H1 (cell line): ENCODE data around the gene CITED4. TPM values are rescaled to one million over a fixed set of nuclear protein-coding genes. Genes with fewer than 3 reads are reported as not detected.

ENCODE experiments used
- CTCF ChIA-PET: fragments of 300-600 bp; sonication (Branson Sonifier 250); formaldehyde crosslinking; loops from one replicate; lab custom pipeline; 2021; ENCODE audit not compliant: partially characterized antibody; lab: Charles Lee
- POLR2A ChIA-PET: fragments of 300-600 bp; sonication (Branson Sonifier 250); formaldehyde crosslinking; loops from one replicate; lab custom pipeline; 2021; ENCODE audit warnings: inconsistent platforms; ENCODE audit not compliant: partially characterized antibody; lab: Charles Lee
- DNase-seq, 2 experiments: peaks; one replicate each; pipeline versions ENCODE4 v3.0.0 to v3.0.0-alpha.2; 2010 to 2022; ENCODE audit warnings: low spot score in 2 of 2, low read depth in 1 of 2, mixed read lengths in 1 of 2
- FAIRE-seq: peaks from 2 replicates; lab custom pipeline; 2011; peaks lifted over from hg19 to GRCh38; lab: Jason Lieb, UNC
- H2AFZ ChIP-seq: 2 replicates; pipeline ENCODE4 v1.8.1; 2012; ENCODE audit warnings: low read length, inconsistent platforms
- H2AK5ac ChIP-seq: 2 replicates; pipeline ENCODE4 v1.6.1; 2013; ENCODE audit warnings: low read depth, low read length
- H2BK120ac ChIP-seq: replicated peaks from 2 replicates; pipeline ENCODE3; 2013; ENCODE audit warnings: low read depth, low read length, inconsistent platforms
- H2BK12ac ChIP-seq: 2 replicates; pipeline ENCODE4 v1.6.1; 2013; ENCODE audit warnings: low read depth, low read length
- H2BK15ac ChIP-seq: 2 replicates; pipeline ENCODE4 v1.6.1; 2013; ENCODE audit warnings: low read length
- H2BK20ac ChIP-seq: 2 replicates; pipeline ENCODE4 v1.6.1; 2013; ENCODE audit warnings: low read length
- H2BK5ac ChIP-seq: 2 replicates; pipeline ENCODE4 v1.6.1; 2013; ENCODE audit warnings: low read depth, low read length
- H3K14ac ChIP-seq: 2 replicates; pipeline ENCODE4 v1.6.1; 2013; ENCODE audit warnings: inconsistent platforms; ENCODE audit not compliant: insufficient read length
- H3K18ac ChIP-seq: 2 replicates; pipeline ENCODE4 v1.6.1; 2013; ENCODE audit warnings: low read length; ENCODE audit errors: extremely low read depth
- H3K23ac ChIP-seq: 2 replicates; pipeline ENCODE4 v1.6.1; 2013; ENCODE audit warnings: inconsistent platforms; ENCODE audit not compliant: insufficient read length
- H3K23me2 ChIP-seq: 2 replicates; pipeline ENCODE4 v1.6.1; 2013; ENCODE audit warnings: low read depth, low read length
- H3K27ac ChIP-seq: 2 replicates; pipeline ENCODE4 v1.6.1; 2011; ENCODE audit warnings: low read depth, low read length, inconsistent platforms
- H3K27me3 ChIP-seq, 4 experiments: replicated peaks in 1 of 4; 1 replicate in 1 of 4; 2 replicates in 3 of 4; pipeline versions ENCODE4 v1.6.1 to v1.8.1; 2011 to 2013; ENCODE audit warnings: low read length in 3 of 4, mild to moderate bottlenecking in 3 of 4, inconsistent platforms in 2 of 4, mixed read lengths in 2 of 4, moderate library complexity in 1 of 4; ENCODE audit not compliant: control insufficient read depth in 3 of 4, insufficient read depth in 3 of 4; ENCODE audit errors: extremely low read depth in 1 of 4
- H3K36me3 ChIP-seq, 4 experiments: 2 replicates each; pipeline versions ENCODE4 v1.6.1 to v1.8.1; 2011 to 2013; ENCODE audit warnings: mild to moderate bottlenecking in 4 of 4, low read length in 3 of 4, moderate library complexity in 2 of 4, control low read depth in 1 of 4, inconsistent platforms in 1 of 4; ENCODE audit not compliant: insufficient read depth in 4 of 4, control insufficient read depth in 2 of 4
- H3K4ac ChIP-seq: replicated peaks from 2 replicates; pipeline ENCODE3; 2013; ENCODE audit warnings: low read length, low read depth, mixed read lengths, inconsistent platforms; ENCODE audit not compliant: insufficient read length
- H3K4me1 ChIP-seq, 4 experiments: replicated peaks in 1 of 4; 1 replicate in 1 of 4; 2 replicates in 3 of 4; pipeline versions ENCODE4 v1.6.1 to v1.8.1; 2011 to 2013; ENCODE audit warnings: low read length in 3 of 4, inconsistent platforms in 2 of 4, mixed read lengths in 1 of 4; ENCODE audit not compliant: insufficient read depth in 4 of 4, control insufficient read depth in 3 of 4
- H3K4me2 ChIP-seq, 2 experiments: 2 replicates each; pipeline versions ENCODE4 v1.6.1 to v1.8.1; 2011 to 2013; ENCODE audit warnings: low read depth in 2 of 2, low read length in 2 of 2, control low read depth in 1 of 2, inconsistent platforms in 1 of 2, mild to moderate bottlenecking in 1 of 2; ENCODE audit not compliant: insufficient read depth in 1 of 2
- H3K4me3 ChIP-seq, 4 experiments: fragments of 200-600, 300-600 bp in 1 of 4; sonication (generic), shearing (Covaris generic), sonication (Bioruptor Twin) in 1 of 4; 2 replicates each; pipeline versions ENCODE4 v1.5.1 to v1.8.1; 2011 to 2016; ENCODE audit warnings: low read length in 4 of 4, low read depth in 3 of 4, control low read depth in 2 of 4, inconsistent platforms in 2 of 4, mild to moderate bottlenecking in 2 of 4, mixed read lengths in 1 of 4, moderate library complexity in 1 of 4; ENCODE audit not compliant: insufficient read depth in 2 of 4; ENCODE audit errors: extremely low read depth in 1 of 4
- H3K56ac ChIP-seq: replicated peaks from 2 replicates; pipeline ENCODE3; 2013; ENCODE audit warnings: low read depth, mild to moderate bottlenecking, mixed read lengths, low read length, inconsistent platforms; ENCODE audit not compliant: insufficient read length
- H3K79me1 ChIP-seq: 2 replicates; pipeline ENCODE4 v1.6.1; 2013; ENCODE audit warnings: low read depth, low read length, control low read depth
- H3K79me2 ChIP-seq, 2 experiments: 2 replicates each; pipeline versions ENCODE4 v1.6.1 to v1.8.1; 2012 to 2013; ENCODE audit warnings: low read length in 2 of 2, mild to moderate bottlenecking in 2 of 2, inconsistent platforms in 1 of 2; ENCODE audit not compliant: insufficient read depth in 2 of 2, control insufficient read depth in 1 of 2
- H3K9ac ChIP-seq, 4 experiments: replicated peaks in 1 of 4; 1 replicate in 1 of 4; 2 replicates in 3 of 4; pipeline versions ENCODE4 v1.6.1 to v1.8.1; 2011 to 2013; ENCODE audit warnings: low read depth in 3 of 4, low read length in 3 of 4, control low read depth in 2 of 4, mild to moderate bottlenecking in 2 of 4, moderate library complexity in 2 of 4, inconsistent platforms in 1 of 4; ENCODE audit errors: extremely low read depth in 1 of 4
- H3K9me3 ChIP-seq, 2 experiments: 2 replicates each; pipeline versions ENCODE4 v1.6.1 to v1.8.1; 2012 to 2013; ENCODE audit warnings: mild to moderate bottlenecking in 2 of 2, moderate library complexity in 2 of 2, control low read depth in 1 of 2, inconsistent platforms in 1 of 2, low read depth in 1 of 2, low read length in 1 of 2, mixed read lengths in 1 of 2; ENCODE audit not compliant: insufficient read depth in 2 of 2
- H4K20me1 ChIP-seq, 2 experiments: replicated peaks in 1 of 2; 2 replicates each; pipeline versions ENCODE3 to v1.8.1; 2011 to 2013; ENCODE audit warnings: inconsistent platforms in 2 of 2, low read length in 2 of 2, mild to moderate bottlenecking in 1 of 2; ENCODE audit not compliant: insufficient read depth in 2 of 2, control insufficient read depth in 1 of 2
- H4K5ac ChIP-seq: 2 replicates; pipeline ENCODE4 v1.6.1; 2013; ENCODE audit warnings: low read length, low read depth, mixed read lengths, inconsistent platforms; ENCODE audit not compliant: insufficient read length
- H4K8ac ChIP-seq: 2 replicates; pipeline ENCODE4 v1.8.0; 2013; ENCODE audit warnings: mild to moderate bottlenecking, moderate library complexity, low read length, inconsistent platforms; ENCODE audit not compliant: insufficient read depth; ENCODE audit errors: extremely low read depth
- H4K91ac ChIP-seq: replicated peaks from 2 replicates; pipeline ENCODE3; 2013; ENCODE audit warnings: low read length, mixed read lengths, inconsistent platforms; ENCODE audit not compliant: insufficient read length
- ATF2 ChIP-seq: IDR thresholded peaks from 2 replicates; pipeline ENCODE4 v1.6.1; 2012; ENCODE audit warnings: low read length, inconsistent platforms
- CHD1 ChIP-seq: IDR thresholded peaks from 2 replicates; pipeline ENCODE4 v1.6.1; 2012; ENCODE audit warnings: low read depth, low read length, improper control_type of control experiment
- SAP30 ChIP-seq: fragments of 300-600 bp; sonication (generic); IDR thresholded peaks from 2 replicates; pipeline ENCODE4 v1.7.1; 2012; ENCODE audit warnings: low read length, moderate library complexity, mild to moderate bottlenecking, inconsistent platforms; ENCODE audit not compliant: insufficient read depth, insufficient replicate concordance
- WGBS, 2 experiments: shearing (Covaris generic) in 1 of 2; methylation state at CpG; one replicate each; pipeline versions ENCODE4 v1.1.6 to v1.1.7; 2013 to 2015; ENCODE audit warnings: low lambda C conversion rate in 2 of 2, mixed read lengths in 2 of 2, inconsistent platforms in 1 of 2, low coverage in 1 of 2, missing lambda C conversion rate in 1 of 2; ENCODE audit not compliant: insufficient replicate concordance in 2 of 2, insufficient coverage in 1 of 2, insufficient read length in 1 of 2; ENCODE audit errors: extremely low coverage in 1 of 2, missing lambda C conversion rate in 1 of 2; 5-methylcytosine and 5-hydroxymethylcytosine counted together
- polyA plus RNA-seq, 7 experiments: library from polyadenylated mRNA; depleted of rRNA in 3 of 7; stranded (reverse) in 5 of 7; unstranded in 2 of 7; fragments of >200 nt in 5 of 7; fragments of 200-250 nt in 2 of 7; gene quantifications; 1 replicate in 5 of 7; 2 replicates in 1 of 7; 4 replicates in 1 of 7; pipeline versions ENCODE4 v1.2.1 to v1.2.3, GENCODE V29; 2011 to 2013; ENCODE audit warnings: missing spikeins in 2 of 7, mixed read lengths in 2 of 7
- total RNA-seq: library from RNA; stranded (reverse); fragmentation: NEBNext Ultra II Directional; extraction: Animal tissue kit (Norgen Biotek cat#: 25700); gene quantifications from 2 replicates; pipeline ENCODE4 v1.2.1, GENCODE V29; 2021

The CITED4 gene
- total and polyA plus RNA-seq, 2 of the 8 experiments (the other 6 are each of a cell fraction or from before 2014, with no cell fraction given), result 5.4 to 16.3 TPM

GRCh38 chr1:40907899-40908298 lies 45.7 kb upstream of the CITED4 start:
- CTCF ChIA-PET, result interaction anchor here (0.9 to 1.4 kb wide), 5 partner anchors 11 to 55 kb away, joined by 3 to 4 read pairs (median 3); partner anchors contain the start of gene CITED4
- TF ChIP-seq CHD1 (no peak), SAP30 (no peak), ATF2 (no peak)
- TF ChIP-seq, all 59 proteins: peak for 0
- Histone ChIP-seq H3K23me2 (no peaks in the 10 kb centered on the region), H3K36me3 (no peaks in the 10 kb centered on the region), H3K14ac (no peak overlapping the region), H3K23ac (no peak overlapping the region), H3K79me2 (no peaks in the 10 kb centered on the region), H4K5ac (no peak overlapping the region), H2BK120ac (no peak overlapping the region), H4K91ac (no peak overlapping the region), H3K9me3 (no peaks in the 10 kb centered on the region), H4K20me1 (no peaks in the 10 kb centered on the region), H3K4me2 (no peak overlapping the region), H2AFZ (no peak overlapping the region), H2AK5ac (no peak overlapping the region), H3K4ac (no peak overlapping the region), H3K79me1 (no peaks in the 10 kb centered on the region), H3K27me3 (no peaks in the 10 kb centered on the region), H3K18ac (no peak overlapping the region), H3K9ac (no peak overlapping the region), H3K27ac (no peak overlapping the region), H3K4me3 (no peak overlapping the region), H2BK5ac (no peak overlapping the region), H4K8ac (no peak overlapping the region), H2BK20ac (no peak overlapping the region), H2BK12ac (no peak overlapping the region), H3K56ac (no peak overlapping the region), H3K4me1 (no peaks in the 10 kb centered on the region), H2BK15ac (no peak overlapping the region)
- DNase-seq (no peak), FAIRE-seq (no peak)
- POLR2A ChIA-PET, result no interaction called here
- 91% methylated on average over 3 of the region's 4 CpGs; no CpG with 5 or more reads in 1 of the 2 experiments for WGBS, 2 experiments
